ENCODE results near the gene ADAT2.

The ADAT2 gene

DNA sequence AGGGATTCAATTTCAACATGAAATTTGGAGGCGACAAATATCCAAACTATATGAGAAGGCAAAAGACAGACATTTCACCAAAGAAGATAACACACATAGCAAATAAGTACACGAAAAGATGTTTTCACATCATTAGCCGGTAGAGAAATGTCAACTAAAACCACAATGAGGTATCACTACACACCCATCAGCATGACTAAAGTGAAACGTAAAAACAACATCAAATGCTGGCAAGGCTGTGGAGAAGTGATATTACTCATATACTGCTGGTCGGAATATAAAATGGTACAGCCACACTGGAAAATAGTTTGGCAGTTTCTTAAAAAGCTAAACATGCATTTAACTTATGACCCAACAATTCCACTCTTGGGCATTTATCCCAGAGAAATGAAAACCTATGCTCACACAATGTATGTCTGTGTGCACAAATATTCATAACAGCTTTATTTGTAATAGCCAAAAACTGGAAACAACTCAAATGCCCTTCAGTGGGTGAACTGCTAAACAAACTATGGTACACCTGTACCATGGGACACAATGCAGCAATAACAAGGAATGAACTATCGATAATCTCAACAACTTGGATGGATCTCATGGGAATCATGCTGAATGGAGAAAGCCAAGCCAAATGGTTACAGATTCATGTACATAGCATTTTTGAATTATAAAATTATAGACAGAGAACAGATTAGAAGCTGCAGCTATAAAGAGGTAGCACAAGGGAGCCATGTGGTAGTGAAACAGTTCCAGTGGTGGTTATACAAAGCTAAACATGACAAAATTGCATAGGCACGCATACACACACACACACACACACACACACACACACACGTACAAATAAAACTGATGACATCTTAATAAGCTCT is 8.6 kb downstream of the ADAT2 start:
- peaks cover 19% of the 10 kb centered on the region for H3K36me3 ChIP-seq (ENCODE audit: insufficient read depth, insufficient read length, low read length)
- DNase-seq (ENCODE audit: low read depth, low spot score): no peak
- TF ChIP-seq ZNF274 (IDR thresholded peaks at IDR 0.05; ENCODE audit: low read depth, low read length) (no peak), SUZ12 (IDR thresholded peaks at IDR 0.05; ENCODE audit: extremely low read depth, insufficient read depth, insufficient read length) (no peak), YY1 (IDR thresholded peaks at IDR 0.05; ENCODE audit: insufficient read depth, insufficient read length) (no peak)
- H3K9ac ChIP-seq (ENCODE audit: insufficient read length, low read depth): no peak overlapping the region
- no peak overlapping the region for H3K4me3 ChIP-seq (ENCODE audit: insufficient read length, low read depth)
- H3K4me1 ChIP-seq (ENCODE audit: insufficient read depth, insufficient read length): no peaks in the 10 kb centered on the region
- H3K9me3 ChIP-seq (ENCODE audit: insufficient read depth, low read length): no peaks in the 10 kb centered on the region
- H3K27me3 ChIP-seq (ENCODE audit: insufficient read depth, insufficient read length): no peaks in the 10 kb centered on the region

GRCh38 chr6:143441010-143441409 is 9.5 kb downstream of the ADAT2 start:
- Histone ChIP-seq H3K9me3 (ENCODE audit: insufficient read depth, low read length) (no peaks in the 10 kb centered on the region), H3K4me3 (ENCODE audit: insufficient read length, low read depth) (no peak overlapping the region), H3K4me1 (ENCODE audit: insufficient read depth, insufficient read length) (no peaks in the 10 kb centered on the region), H3K27me3 (ENCODE audit: insufficient read depth, insufficient read length) (no peaks in the 10 kb centered on the region), H3K9ac (ENCODE audit: insufficient read length, low read depth) (no peak overlapping the region), H3K36me3 (ENCODE audit: insufficient read depth, insufficient read length, low read length) (peaks cover 24% of the 10 kb centered on the region)
- no peak for DNase-seq (ENCODE audit: low read depth, low spot score)
- TF ChIP-seq ZNF274 (IDR thresholded peaks at IDR 0.05; ENCODE audit: low read depth, low read length): no peak
- TF ChIP-seq YY1 (IDR thresholded peaks at IDR 0.05; ENCODE audit: insufficient read depth, insufficient read length): no peak

DNA sequence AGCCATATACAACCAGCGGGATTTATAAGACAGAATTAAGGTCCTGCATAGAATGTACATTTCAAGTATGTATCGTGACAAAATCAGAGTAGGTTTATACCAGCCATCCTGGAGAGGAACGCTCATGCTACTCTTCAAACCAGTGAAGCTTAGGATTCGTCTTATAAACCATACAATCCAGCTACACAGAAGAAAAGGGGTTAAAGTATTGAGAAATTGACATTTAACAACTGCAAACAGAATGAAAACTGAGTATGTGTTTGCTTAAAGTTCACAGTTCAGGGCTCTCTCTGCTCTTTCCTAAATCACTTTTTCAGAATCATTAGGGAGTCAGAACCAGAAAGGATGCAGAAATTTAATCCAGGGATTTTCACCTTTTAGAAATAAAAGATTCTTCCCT is 17.9 kb downstream of the ADAT2 start:
- Histone ChIP-seq H3K9me3 (ENCODE audit: insufficient read depth, low read length) (no peaks in the 10 kb centered on the region), H3K27me3 (ENCODE audit: insufficient read depth, insufficient read length) (no peaks in the 10 kb centered on the region), H3K4me1 (ENCODE audit: insufficient read depth, insufficient read length) (no peaks in the 10 kb centered on the region), H3K9ac (ENCODE audit: insufficient read length, low read depth) (no peak overlapping the region), H3K36me3 (ENCODE audit: insufficient read depth, insufficient read length, low read length) (peaks cover 28% of the 10 kb centered on the region), H3K4me3 (ENCODE audit: insufficient read length, low read depth) (no peak overlapping the region)
- TF ChIP-seq YY1 (IDR thresholded peaks at IDR 0.05; ENCODE audit: insufficient read depth, insufficient read length) (no peak), ZNF274 (IDR thresholded peaks at IDR 0.05; ENCODE audit: low read depth, low read length) (no peak), SUZ12 (IDR thresholded peaks at IDR 0.05; ENCODE audit: extremely low read depth, insufficient read depth, insufficient read length) (no peak)
- no peak for DNase-seq (ENCODE audit: low read depth, low spot score)

DNA sequence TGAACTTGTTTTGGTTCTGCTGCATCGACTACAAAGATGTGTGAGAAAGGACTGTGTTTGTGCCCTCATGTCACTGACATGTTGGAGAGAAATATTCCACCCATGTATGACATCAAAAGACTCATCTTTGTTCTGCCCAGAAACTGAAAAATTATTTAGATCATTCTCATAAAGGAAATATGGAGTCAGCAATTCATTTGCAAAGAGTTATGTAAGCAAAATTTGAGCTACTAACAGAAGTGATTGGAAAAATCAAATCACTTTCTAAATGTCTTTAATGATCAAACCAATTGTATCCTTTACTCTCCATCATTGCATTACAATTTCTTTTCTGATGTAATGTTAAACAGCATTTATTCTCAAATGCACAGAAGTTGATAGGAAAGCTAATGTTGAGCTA is 19.3 kb downstream of the ADAT2 start:
- Histone ChIP-seq H3K9me3 (ENCODE audit: insufficient read depth, low read length) (no peaks in the 10 kb centered on the region), H3K9ac (ENCODE audit: insufficient read length, low read depth) (no peak overlapping the region), H3K36me3 (ENCODE audit: insufficient read depth, insufficient read length, low read length) (peaks cover 19% of the 10 kb centered on the region), H3K4me3 (ENCODE audit: insufficient read length, low read depth) (no peak overlapping the region), H3K27me3 (ENCODE audit: insufficient read depth, insufficient read length) (no peaks in the 10 kb centered on the region), H3K4me1 (ENCODE audit: insufficient read depth, insufficient read length) (no peaks in the 10 kb centered on the region)
- no peak for DNase-seq (ENCODE audit: low read depth, low spot score)
- no peak for TF ChIP-seq YY1 (IDR thresholded peaks at IDR 0.05; ENCODE audit: insufficient read depth, insufficient read length)
- TF ChIP-seq SUZ12 (IDR thresholded peaks at IDR 0.05; ENCODE audit: extremely low read depth, insufficient read depth, insufficient read length): no peak
- no peak for TF ChIP-seq ZNF274 (IDR thresholded peaks at IDR 0.05; ENCODE audit: low read depth, low read length)

DNA sequence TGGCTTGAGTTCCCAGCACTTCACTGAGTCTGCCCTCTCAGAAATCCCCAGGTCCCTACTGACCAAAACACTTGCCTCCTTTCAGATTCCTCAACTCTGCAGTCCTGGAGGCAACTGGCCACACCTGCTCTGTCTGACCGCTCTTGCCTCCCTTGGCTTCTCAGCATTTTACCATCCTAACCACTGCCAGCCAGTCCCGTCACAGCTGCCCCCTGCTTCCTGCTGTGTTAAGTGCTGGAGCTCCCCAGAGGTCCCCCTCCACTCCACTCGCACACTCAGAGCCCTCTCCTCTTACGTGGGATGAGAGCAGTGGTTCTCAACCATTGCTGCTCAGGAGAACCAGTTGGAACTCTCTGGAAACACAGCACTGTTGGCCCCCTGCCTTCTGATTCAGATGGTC is 20.5 kb downstream of the ADAT2 start:
- no peak for DNase-seq (ENCODE audit: low read depth, low spot score)
- H3K4me3 ChIP-seq (ENCODE audit: insufficient read length, low read depth): no peak overlapping the region
- no peak overlapping the region for H3K9ac ChIP-seq (ENCODE audit: insufficient read length, low read depth)
- no peaks in the 10 kb centered on the region for H3K4me1 ChIP-seq (ENCODE audit: insufficient read depth, insufficient read length)
- TF ChIP-seq SUZ12 (IDR thresholded peaks at IDR 0.05; ENCODE audit: extremely low read depth, insufficient read depth, insufficient read length): no peak
- no peak for TF ChIP-seq YY1 (IDR thresholded peaks at IDR 0.05; ENCODE audit: insufficient read depth, insufficient read length)
- TF ChIP-seq ZNF274 (IDR thresholded peaks at IDR 0.05; ENCODE audit: low read depth, low read length): no peak
- H3K9me3 ChIP-seq (ENCODE audit: insufficient read depth, low read length): no peaks in the 10 kb centered on the region
- peaks cover 17% of the 10 kb centered on the region for H3K36me3 ChIP-seq (ENCODE audit: insufficient read depth, insufficient read length, low read length)
- no peaks in the 10 kb centered on the region for H3K27me3 ChIP-seq (ENCODE audit: insufficient read depth, insufficient read length)

GRCh38 chr6:143427109-143427817 is 23.2 kb downstream of the ADAT2 start:
- Histone ChIP-seq H3K4me3 (ENCODE audit: insufficient read length, low read depth) (no peak overlapping the region), H3K4me1 (ENCODE audit: insufficient read depth, insufficient read length) (no peaks in the 10 kb centered on the region), H3K9me3 (ENCODE audit: insufficient read depth, low read length) (no peaks in the 10 kb centered on the region), H3K27me3 (ENCODE audit: insufficient read depth, insufficient read length) (no peaks in the 10 kb centered on the region), H3K9ac (ENCODE audit: insufficient read length, low read depth) (no peak overlapping the region), H3K36me3 (ENCODE audit: insufficient read depth, insufficient read length, low read length) (peaks cover 9% of the 10 kb centered on the region)
- peak; percentile 54 for DNase-seq (ENCODE audit: low read depth, low spot score)
- TF ChIP-seq ZNF274 (IDR thresholded peaks at IDR 0.05; ENCODE audit: low read depth, low read length): no peak
- TF ChIP-seq SUZ12 (IDR thresholded peaks at IDR 0.05; ENCODE audit: extremely low read depth, insufficient read depth, insufficient read length): no peak
- TF ChIP-seq YY1 (IDR thresholded peaks at IDR 0.05; ENCODE audit: insufficient read depth, insufficient read length): no peak

- no peaks in the 10 kb centered on the region for H3K9me3 ChIP-seq (ENCODE audit: insufficient read depth, low read length)
- no peak for TF ChIP-seq SUZ12 (IDR thresholded peaks at IDR 0.05; ENCODE audit: extremely low read depth, insufficient read depth, insufficient read length)
- TF ChIP-seq YY1 (IDR thresholded peaks at IDR 0.05; ENCODE audit: insufficient read depth, insufficient read length): no peak
- no peak overlapping the region for H3K4me3 ChIP-seq (ENCODE audit: insufficient read length, low read depth)
- H3K9ac ChIP-seq (ENCODE audit: insufficient read length, low read depth): no peak overlapping the region
- peaks cover 9% of the 10 kb centered on the region for H3K36me3 ChIP-seq (ENCODE audit: insufficient read depth, insufficient read length, low read length)
- no peak for DNase-seq (ENCODE audit: low read depth, low spot score)
- H3K27me3 ChIP-seq (ENCODE audit: insufficient read depth, insufficient read length): no peaks in the 10 kb centered on the region
- no peaks in the 10 kb centered on the region for H3K4me1 ChIP-seq (ENCODE audit: insufficient read depth, insufficient read length)
These were observed 24.5 kb downstream of the ADAT2 start for GRCh38 chr6:143426026-143426425.
